Measurements from ENCODE around the gene SAA4.

- TF ChIP-seq RAD21 (IDR thresholded peaks at IDR 0.05 in 1 of 2, conservative IDR thresholded peaks at IDR 0.05 in 1 of 2; ENCODE audit: low read depth in 2 of 2, low read length in 2 of 2) (no peak), TAF1 (IDR thresholded peaks at IDR 0.05; ENCODE audit: low read depth, low read length) (no peak), ZNF274 (IDR thresholded peaks at IDR 0.05; ENCODE audit: borderline replicate concordance, extremely low read depth, low read length) (no peak), MAX (IDR thresholded peaks at IDR 0.05) (no peak), EZH2 (IDR thresholded peaks at IDR 0.05; ENCODE audit: low read depth, low read length, severe bottlenecking) (no peak), RFX5 (IDR thresholded peaks at IDR 0.05; ENCODE audit: borderline replicate concordance, low read depth, low read length) (no peak), POLR2A (IDR thresholded peaks at IDR 0.05; ENCODE audit: control extremely low read depth in 1 of 2, low read depth in 2 of 2, low read length in 2 of 2) (no peak)
- TF ChIP-seq, protein P1, sequence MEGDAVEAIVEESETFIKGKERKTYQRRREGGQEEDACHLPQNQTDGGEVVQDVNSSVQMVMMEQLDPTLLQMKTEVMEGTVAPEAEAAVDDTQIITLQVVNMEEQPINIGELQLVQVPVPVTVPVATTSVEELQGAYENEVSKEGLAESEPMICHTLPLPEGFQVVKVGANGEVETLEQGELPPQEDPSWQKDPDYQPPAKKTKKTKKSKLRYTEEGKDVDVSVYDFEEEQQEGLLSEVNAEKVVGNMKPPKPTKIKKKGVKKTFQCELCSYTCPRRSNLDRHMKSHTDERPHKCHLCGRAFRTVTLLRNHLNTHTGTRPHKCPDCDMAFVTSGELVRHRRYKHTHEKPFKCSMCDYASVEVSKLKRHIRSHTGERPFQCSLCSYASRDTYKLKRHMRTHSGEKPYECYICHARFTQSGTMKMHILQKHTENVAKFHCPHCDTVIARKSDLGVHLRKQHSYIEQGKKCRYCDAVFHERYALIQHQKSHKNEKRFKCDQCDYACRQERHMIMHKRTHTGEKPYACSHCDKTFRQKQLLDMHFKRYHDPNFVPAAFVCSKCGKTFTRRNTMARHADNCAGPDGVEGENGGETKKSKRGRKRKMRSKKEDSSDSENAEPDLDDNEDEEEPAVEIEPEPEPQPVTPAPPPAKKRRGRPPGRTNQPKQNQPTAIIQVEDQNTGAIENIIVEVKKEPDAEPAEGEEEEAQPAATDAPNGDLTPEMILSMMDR (IDR thresholded peaks at IDR 0.05; ENCODE audit: control extremely low read depth in 1 of 3, insufficient read depth in 1 of 3, low read depth in 1 of 3, low read length in 3 of 3), result no peak
Measured at GRCh38 chr11:18204771-18205170, 31.8 kb downstream of the SAA4 start.
